OCI-LY3 (cell line): ENCODE results near the gene STPG3.

Experiments used
- CTCF ChIP-seq: fragments of 200-600, 300-600 bp; sonication (generic); IDR thresholded peaks from 2 replicates; pipeline ENCODE4 v1.5.1; 2014; ENCODE audit warnings: antibody characterized with exemption, low read length, low read depth
- EZH2phosphoT487 ChIP-seq: fragments of 200-600 bp; shearing (Covaris generic); IDR thresholded peaks from 2 replicates; pipeline ENCODE4 v1.6.1; 2018; ENCODE audit warnings: antibody characterized with exemption, mixed run types, low read depth

- TF ChIP-seq CTCF (no peak), EZH2phosphoT487 (no peak)
Observed at GRCh38 chr9:137222190-137223077, 28.7 kb upstream of the STPG3 start, which contains the start of gene RNF208.
